Measurements from ENCODE around the gene HHEX.
"Not testable (repeated sequence)": the region's sequence is repeated elsewhere in the genome, so short reads cannot be mapped to it uniquely, and the experiment has no call there.

The HHEX gene

GRCh38 chr10:92719991-92720830, 30.5 kb downstream of the HHEX start:
- TF ChIP-seq POLR2AphosphoS5 (IDR thresholded peaks at IDR 0.05; ENCODE audit: low read depth, low read length) = no peak
- TF ChIP-seq TAF1 (IDR thresholded peaks at IDR 0.05; ENCODE audit: borderline replicate concordance, low read depth, low read length) = no peak
- TF ChIP-seq POLR2A (IDR thresholded peaks at IDR 0.05; ENCODE audit: low read depth, low read length) = no peak
- DNase-seq (ENCODE audit: insufficient read length) (no peak), FAIRE-seq (peak; percentile 64)

DNA sequence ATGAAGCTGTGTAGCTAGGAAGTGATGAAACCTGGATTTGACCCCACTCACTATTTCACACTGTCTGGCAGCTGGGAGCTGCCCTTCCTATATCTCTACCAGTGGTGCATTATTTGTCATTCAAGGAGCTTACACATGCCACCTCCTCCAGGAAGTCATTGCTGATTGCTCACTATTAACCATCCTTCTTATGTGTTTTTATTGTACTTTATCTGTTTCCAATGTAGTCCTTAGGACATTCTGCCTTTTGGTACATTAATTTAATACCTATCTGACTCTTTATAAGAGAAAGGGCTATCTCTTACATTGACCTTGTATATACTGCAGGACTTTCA, 31.0 kb downstream of the HHEX start:
- TF ChIP-seq TAF1 (IDR thresholded peaks at IDR 0.05; ENCODE audit: borderline replicate concordance, low read depth, low read length) (no peak), POLR2A (IDR thresholded peaks at IDR 0.05; ENCODE audit: low read depth, low read length) (no peak), POLR2AphosphoS5 (IDR thresholded peaks at IDR 0.05; ENCODE audit: low read depth, low read length) (no peak)
- DNase-seq (ENCODE audit: insufficient read length) = no peak
- FAIRE-seq = no peak

DNA sequence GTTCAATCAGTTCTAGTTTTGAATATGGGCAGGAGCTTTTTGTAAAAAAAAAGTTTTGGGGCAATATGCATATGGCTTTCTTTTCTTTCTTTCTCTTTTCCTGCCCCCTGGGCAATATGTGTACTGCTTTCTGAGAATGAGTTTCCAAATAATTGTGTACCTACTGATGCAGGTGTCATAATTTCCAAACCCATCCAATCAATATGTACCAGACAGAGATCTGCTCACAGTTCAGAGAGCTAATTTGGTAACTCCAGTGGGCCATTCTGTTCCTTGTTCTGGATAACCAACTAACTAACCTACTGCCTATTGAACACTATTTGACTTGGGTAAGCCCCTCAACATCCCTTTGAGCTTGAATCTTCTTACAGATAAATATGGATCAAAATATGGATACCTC, 32.6 kb downstream of the HHEX start:
- no peak for DNase-seq (ENCODE audit: insufficient read length)
- TF ChIP-seq POLR2AphosphoS5 (IDR thresholded peaks at IDR 0.05; ENCODE audit: low read depth, low read length) = no peak
- TF ChIP-seq TAF1 (IDR thresholded peaks at IDR 0.05; ENCODE audit: borderline replicate concordance, low read depth, low read length) = no peak
- no peak for TF ChIP-seq POLR2A (IDR thresholded peaks at IDR 0.05; ENCODE audit: low read depth, low read length)
- FAIRE-seq = no peak

GRCh38 chr10:92727141-92727540, 37.4 kb downstream of the HHEX start:
- no peak for FAIRE-seq
- DNase-seq (ENCODE audit: insufficient read length) = no peak
- no peak for TF ChIP-seq TAF1 (IDR thresholded peaks at IDR 0.05; ENCODE audit: borderline replicate concordance, low read depth, low read length)

DNA sequence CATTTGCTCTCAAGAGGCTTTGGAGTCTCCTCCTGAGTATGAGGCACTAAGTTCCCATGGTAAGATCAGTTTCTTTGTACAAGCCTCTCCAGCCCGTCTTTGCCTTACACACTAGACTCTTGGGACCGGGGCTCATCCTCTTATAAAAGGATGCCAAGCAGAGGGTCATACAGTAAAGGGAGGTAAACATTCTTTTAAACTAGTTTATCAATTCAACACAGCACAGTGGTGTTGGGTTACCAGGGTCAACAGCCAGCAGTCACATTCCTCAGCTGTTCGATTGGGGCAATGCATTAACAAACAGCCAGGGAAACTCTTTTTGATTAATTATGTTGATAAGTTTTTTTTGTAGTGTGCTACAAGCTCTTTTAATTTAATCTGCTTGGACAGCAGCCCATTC, 37.8 kb downstream of the HHEX start:
- TF ChIP-seq POLR2A (IDR thresholded peaks at IDR 0.05; ENCODE audit: low read depth, low read length) (no peak), POLR2AphosphoS5 (IDR thresholded peaks at IDR 0.05; ENCODE audit: low read depth, low read length) (no peak), TAF1 (IDR thresholded peaks at IDR 0.05; ENCODE audit: borderline replicate concordance, low read depth, low read length) (no peak)
- FAIRE-seq (no peak), DNase-seq (ENCODE audit: insufficient read length) (no peak)

- peak; percentile 38 for FAIRE-seq
- DNase-seq (ENCODE audit: insufficient read length) = peak; percentile 31
- no peak for TF ChIP-seq TAF1 (IDR thresholded peaks at IDR 0.05; ENCODE audit: borderline replicate concordance, low read depth, low read length)
- TF ChIP-seq POLR2AphosphoS5 (IDR thresholded peaks at IDR 0.05; ENCODE audit: low read depth, low read length) = no peak
- TF ChIP-seq POLR2A (IDR thresholded peaks at IDR 0.05; ENCODE audit: low read depth, low read length) = no peak
Measured at GRCh38 chr10:92729886-92730285, 40.1 kb downstream of the HHEX start.

DNA sequence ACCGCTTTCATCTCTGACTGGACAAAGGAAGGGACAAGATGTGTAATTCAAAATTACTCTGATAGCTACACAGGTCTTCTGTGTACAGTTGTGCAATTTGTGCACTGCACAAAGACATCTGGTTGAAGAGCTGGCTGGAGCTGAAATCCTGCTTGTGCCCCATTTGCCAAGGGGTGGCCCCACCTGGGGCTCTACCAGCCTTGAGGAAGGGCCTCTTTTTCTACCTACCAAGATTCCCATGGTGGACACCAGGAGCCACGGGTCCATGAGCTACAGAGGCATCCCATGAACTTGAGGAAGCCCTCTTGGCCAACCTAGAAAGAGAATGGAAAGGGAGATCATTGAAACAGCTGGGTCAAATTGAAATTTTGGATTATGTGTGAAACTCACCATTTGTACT, 43.2 kb downstream of the HHEX start:
- DNase-seq (ENCODE audit: insufficient read length) = no peak
- TF ChIP-seq POLR2AphosphoS5 (IDR thresholded peaks at IDR 0.05; ENCODE audit: low read depth, low read length) (no peak), TAF1 (IDR thresholded peaks at IDR 0.05; ENCODE audit: borderline replicate concordance, low read depth, low read length) (no peak), POLR2A (IDR thresholded peaks at IDR 0.05; ENCODE audit: low read depth, low read length) (no peak)
- FAIRE-seq = no peak

DNA sequence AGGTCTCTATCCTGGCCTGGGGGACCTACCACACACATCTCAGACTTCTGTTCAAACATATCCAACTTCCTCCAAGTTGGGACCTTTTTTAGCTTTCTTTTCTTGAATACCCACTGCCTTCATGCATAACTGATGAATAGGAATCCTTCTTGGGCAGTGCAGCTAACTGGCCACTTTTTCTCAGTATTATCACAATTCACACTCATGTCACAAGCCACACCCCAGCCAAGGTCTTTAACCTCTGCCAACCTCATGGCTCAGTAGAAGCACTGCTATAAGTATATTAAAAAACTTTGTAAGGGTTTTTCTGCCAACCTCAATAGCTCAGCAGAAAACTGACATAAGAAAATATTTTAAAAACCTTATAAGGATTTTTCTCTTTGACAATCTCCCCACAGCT, 44.5 kb downstream of the HHEX start:
- no peak for TF ChIP-seq POLR2A (IDR thresholded peaks at IDR 0.05; ENCODE audit: low read depth, low read length)
- DNase-seq (ENCODE audit: insufficient read length) = no peak
- FAIRE-seq = no peak

DNA sequence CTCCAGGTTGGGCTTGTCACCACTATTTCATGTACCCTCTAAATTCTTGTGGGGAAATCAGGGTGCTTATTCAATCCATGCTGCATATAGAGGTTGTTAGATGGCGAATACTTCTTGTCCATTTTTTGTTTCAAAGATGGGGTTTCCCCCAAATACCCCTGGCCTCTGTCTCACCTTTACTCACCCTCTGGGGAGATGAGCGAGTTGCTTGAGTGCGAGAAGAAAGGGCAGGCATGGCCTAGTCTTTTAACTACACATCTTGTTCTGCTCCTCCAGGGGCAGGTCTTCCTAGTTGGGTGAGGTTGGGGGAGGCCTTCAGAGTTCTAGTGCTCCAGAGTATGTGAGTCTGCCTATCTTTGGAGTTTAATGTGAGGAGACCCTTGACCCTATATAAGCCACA, 46.2 kb downstream of the HHEX start:
- DNase-seq (ENCODE audit: insufficient read length) = no peak
- peak; percentile 21 for FAIRE-seq
- TF ChIP-seq POLR2AphosphoS5 (IDR thresholded peaks at IDR 0.05; ENCODE audit: low read depth, low read length) (no peak), TAF1 (IDR thresholded peaks at IDR 0.05; ENCODE audit: borderline replicate concordance, low read depth, low read length) (no peak), POLR2A (IDR thresholded peaks at IDR 0.05; ENCODE audit: low read depth, low read length) (no peak)

DNA sequence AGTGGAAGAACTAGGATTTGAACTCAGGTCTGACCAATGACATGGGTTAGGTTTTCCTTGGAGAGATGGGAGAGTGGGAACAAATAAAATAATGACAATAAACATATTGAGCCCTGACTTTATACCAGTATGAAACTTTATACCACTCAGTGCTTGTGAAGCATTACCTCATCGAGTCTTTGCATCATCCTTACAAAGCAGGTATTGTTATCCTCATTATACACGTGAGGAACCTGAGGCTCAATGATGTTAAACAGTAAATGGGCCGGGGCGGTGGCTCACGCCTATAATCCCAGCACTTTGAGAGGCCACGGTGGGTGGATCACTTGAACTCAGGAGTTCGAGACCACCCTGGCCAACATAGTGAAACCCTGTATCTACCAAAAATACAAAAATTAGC, 47.7 kb downstream of the HHEX start:
- DNase-seq (ENCODE audit: insufficient read length) (no peak), FAIRE-seq (no peak)
- TF ChIP-seq TAF1 (IDR thresholded peaks at IDR 0.05; ENCODE audit: borderline replicate concordance, low read depth, low read length) (no peak), POLR2AphosphoS5 (IDR thresholded peaks at IDR 0.05; ENCODE audit: low read depth, low read length) (no peak), POLR2A (IDR thresholded peaks at IDR 0.05; ENCODE audit: low read depth, low read length) (no peak)

DNA sequence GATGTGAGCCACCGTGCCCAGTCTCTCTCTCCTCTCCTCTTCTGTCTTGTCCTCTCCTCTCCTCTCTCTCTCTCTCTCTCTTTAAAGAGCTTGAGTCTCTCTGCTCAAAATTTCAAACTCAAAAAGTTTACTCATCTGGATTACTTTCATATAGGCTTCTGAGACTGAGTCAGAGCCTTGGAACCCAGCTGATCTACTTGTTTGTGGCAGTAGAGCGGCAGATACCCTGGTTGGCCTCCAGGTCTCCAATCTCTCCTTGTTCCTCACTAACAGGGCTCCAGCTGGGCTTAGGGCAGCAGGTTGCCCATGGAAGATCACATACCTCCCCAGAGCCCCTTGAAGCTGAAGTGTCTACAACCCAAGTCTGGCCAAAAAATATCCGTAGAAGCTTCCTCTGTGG, 51.0 kb downstream of the HHEX start:
- no peak for TF ChIP-seq POLR2A (IDR thresholded peaks at IDR 0.05; ENCODE audit: low read depth, low read length)
- TF ChIP-seq POLR2AphosphoS5 (IDR thresholded peaks at IDR 0.05; ENCODE audit: low read depth, low read length) = no peak
- no peak for TF ChIP-seq TAF1 (IDR thresholded peaks at IDR 0.05; ENCODE audit: borderline replicate concordance, low read depth, low read length)
- no peak for DNase-seq (ENCODE audit: insufficient read length)
- no peak for FAIRE-seq

DNA sequence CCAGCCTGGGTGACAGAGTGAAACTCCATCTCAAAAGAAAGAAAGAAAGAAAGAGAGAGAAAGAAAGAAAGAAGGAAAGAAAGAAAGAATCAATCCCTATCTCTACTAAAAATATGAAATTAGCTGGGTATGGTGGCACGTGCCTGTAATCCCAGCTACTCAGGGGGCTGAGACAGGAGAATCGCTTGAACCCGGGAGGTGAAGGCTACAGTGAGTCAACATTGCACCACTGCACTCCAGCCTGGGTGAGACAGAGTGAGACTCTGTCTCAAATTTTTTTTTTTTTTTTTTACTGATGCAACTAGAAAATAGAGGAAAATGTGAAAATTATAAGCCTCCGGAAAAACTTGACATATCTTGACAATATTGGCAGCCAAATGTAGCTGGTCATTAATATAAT, 52.0 kb downstream of the HHEX start:
- not testable (repeated sequence) for DNase-seq (ENCODE audit: insufficient read length); FAIRE-seq
